Activated CD8-positive, alpha-beta memory T cell treated with anti-CD3 and anti-CD28 coated beads, Interleukin-2, amount 50 U/mL, for 48 hours (primary cell): ENCODE results near the gene SGK1.
"Not testable (repeated sequence)": the region's sequence is repeated elsewhere in the genome, so short reads cannot be mapped to it uniquely, and the experiment has no call there.

Source experiments
- DNase-seq: peaks from one replicate; pipeline ENCODE4 v3.0.0-alpha.2; 2020

Gene SGK1

DNA sequence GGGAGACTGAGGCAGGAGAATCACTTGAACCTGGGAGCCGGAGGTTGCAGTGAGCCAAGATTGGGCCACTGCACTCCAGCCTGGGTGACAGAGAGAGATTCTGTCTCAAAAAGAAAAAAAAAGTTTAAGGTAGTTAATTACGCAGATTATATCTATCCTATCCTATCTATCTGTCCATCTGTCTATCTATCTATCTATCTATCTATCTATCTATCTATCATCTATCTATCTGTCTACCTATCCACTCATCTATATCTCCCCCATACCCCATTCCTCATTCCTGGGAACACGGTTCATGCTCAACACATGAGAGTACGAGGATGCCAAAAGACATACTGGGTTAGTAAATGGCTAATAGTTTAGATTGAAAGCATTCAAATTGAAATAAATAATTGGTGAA is 8.3 kb upstream of the SGK1 start:
- not testable (repeated sequence) for DNase-seq

DNA sequence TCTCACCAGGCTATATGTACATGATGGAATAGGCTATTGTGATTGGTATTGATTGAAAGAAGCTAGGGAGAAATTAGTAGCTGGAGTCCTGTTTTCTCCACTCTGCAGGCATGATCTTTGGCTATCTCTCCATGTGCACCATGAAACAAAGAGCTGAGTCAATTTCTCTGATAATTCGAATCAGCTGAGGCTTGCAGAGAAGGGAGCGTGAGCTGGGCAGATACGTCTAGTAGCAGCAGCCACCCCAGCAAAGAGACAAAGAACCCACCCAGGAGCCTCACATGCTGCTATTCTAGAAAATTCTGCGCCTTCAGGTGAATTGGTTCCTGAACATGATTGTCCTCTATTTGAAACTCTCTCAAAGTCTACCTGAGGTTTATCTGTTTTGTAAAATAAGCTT is 6.9 kb upstream of the SGK1 start:
- no peak for DNase-seq

DNA sequence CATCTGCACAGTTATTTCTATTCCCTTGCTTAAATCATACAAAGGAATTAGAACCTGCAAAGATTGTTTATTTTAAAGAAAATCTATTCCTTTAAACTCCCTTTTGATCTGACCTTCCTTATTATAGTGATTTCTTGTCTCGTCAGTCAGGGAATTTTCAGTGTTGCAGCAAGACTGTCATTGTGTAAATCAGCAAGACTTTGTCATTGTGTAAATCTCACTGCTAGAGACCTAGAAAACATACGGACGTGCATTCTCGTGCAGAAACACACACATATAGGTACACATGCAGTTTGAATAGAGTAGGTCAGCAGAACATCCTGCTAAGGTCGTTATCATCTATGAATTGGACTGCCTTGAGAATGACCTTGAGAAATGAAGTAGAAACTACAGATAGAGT is 6.2 kb upstream of the SGK1 start:
- no peak for DNase-seq

DNA sequence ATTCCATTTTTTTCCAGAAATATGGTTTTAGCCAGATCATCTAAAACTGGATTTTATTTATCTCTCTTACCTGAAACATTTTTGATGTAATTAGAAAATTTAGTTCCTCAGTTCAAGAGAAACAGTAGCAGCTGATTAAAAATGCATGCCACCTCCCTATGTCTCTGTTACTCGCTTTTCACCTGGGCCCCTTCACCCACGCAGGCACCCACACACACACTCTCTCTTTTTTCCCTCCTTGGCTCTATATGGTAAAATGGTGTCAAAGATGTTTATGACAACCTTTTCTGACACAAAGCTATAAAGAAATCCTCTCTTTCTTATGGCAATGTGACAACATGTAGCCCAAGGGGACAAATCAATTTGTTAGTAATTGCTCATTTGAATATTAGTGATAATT is 5.8 kb upstream of the SGK1 start:
- no peak for DNase-seq

DNA sequence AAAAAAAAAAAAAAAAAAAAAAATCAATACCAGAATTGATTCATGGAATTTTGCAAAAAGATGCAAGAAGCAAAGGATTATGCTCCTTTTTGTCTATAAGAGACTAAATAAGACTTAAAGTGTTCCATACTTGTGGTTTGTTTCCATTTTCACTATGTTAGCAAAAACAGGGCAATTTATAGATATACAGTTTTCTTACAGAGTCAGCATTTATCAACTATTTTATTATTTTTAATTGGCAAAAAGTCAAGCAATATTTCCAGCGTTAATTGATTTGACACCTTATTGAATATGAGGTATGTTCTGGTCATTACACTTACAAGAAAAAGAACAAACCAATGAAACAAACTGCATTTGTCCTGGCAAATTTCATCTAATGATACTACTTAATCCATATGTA is 5.4 kb upstream of the SGK1 start:
- DNase-seq: no peak

DNA sequence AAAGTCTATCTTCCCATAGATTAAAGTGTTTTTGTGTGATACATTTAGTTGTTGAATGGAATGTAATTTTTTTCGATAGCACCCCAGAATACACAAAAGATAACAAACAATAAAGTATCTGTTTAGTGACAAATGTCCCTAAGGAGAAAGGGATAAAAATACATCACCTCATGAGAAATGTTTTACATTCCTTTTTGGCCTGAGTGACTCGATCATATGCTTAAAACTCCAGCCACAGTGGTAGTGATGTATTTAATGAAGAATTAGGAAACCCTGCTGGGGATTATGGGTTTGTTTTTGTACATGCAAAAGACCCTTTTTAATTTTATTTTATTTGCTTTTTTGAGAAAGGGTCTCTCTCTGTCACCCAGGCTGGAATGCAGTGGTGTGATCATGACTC is 4.3 kb upstream of the SGK1 start:
- DNase-seq: no peak

DNA sequence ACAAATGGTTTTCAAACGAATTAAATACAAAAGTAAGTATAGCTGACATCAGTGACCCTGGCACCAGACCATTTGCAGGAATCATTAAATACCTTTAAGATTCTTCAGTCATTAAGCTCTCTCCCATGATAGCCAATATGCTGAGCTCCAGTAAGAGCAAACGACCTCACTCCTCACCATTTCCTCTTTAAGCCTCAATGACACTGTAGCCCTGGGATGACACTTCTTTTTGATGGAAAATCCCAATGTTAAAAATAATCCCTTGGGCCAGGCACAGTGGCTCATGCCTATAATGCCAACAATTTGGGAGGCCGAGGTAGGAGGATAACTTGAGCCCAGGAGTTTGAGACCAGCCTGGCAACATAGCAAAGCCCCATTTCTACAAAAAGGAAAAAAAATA is 3.3 kb upstream of the SGK1 start:
- no peak for DNase-seq

DNA sequence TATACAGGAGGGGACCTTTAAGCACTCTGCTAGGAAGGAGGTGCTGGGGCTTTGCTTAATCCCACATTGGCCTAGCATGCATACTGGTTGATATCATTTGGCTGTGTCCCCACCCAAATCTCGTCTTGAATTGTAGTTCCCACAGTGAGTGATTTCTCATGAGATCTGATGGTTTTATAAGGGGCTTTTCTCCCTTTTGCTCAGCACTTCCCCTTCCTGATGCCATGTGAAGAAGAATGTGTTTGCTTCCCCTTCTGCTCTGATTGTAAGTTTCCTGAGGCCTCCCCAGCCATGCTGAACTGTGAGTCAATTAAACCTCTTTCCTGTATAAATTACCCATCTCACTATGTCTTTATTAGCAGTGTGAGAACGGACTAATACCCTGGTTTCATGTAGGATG is 1.8 kb upstream of the SGK1 start:
- not testable (repeated sequence) for DNase-seq

DNA sequence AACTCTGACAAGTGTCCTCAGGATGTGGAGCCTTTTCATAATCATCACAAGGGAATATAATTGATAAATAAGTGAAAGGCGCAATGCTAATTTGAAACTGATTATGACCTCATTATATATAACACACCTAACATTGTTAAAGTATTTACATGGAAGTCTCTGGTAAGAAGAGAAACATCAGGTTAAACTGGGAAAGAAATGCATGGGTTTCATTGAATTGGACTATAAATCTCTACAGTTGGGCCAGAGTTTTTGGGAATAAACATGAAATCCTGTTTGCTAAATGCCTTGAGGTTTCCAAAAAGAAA is 1.0 kb upstream of the SGK1 start:
- DNase-seq: no peak

DNA sequence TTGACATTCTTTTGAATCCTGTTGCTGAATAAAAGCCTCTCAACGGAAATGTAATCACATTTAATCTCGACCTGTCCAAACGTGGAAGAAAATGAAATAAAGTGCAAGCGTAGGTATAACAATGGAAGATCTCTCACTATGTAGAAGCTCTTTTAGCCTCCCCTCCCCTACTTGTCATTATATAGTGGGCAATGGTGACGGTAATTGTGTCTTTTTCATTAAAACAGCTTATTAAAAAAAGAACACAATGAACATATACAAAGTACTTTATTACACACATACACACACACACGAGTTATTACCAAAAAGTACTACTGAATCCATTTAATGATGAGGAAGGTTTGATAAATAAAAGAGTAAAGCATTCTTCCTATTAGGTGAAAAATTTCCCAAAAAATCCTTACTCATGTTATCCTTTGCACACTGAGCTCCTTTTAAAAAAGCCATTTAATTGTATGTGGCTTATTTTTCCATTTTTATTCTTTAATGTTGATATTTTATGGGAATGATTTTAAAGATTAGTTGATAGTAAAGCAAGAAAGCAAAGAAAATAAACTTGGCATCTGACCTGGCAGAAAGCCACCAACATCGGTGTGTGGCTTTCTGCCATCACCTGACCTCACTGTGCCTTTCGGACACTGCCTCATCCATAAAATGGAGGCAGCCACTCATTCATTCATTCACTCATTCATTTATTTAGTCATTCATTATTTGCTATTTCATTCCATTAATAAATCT is 493 bp upstream of the SGK1 start:
- DNase-seq: no peak

DNA sequence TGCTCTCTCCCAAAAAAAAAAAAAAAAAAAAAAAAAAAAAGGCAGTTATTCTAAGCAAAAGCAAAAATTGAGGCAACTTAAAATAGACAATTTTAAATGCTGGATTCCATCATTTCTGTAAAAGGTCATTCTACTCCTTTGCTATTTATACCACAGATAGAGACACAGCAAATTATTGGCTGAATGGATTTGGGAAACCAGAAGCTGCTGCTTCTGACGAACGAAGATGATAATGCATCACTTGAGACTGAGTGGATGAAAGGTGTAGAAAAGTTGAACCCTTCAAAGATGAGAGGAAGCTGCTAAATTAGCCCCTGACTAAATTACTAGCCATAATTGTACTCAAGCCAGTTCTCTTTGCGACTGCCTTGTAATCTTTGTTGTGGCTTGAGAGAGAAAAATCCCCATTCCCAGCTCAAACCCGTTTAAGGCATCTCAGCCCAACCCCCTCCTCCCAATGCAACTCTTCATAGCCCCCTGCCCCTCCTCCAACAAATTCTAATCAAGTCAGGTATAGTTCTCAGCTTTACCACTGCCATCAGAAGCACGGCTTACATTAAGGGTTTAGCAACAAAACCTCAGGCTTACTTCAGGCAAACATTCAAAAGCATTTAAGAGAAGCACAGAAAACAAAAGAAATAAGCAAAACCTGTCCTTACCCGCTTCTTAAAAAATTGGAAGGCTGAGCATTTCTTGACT is 1.0 kb downstream of the SGK1 start:
- DNase-seq: no peak

DNA sequence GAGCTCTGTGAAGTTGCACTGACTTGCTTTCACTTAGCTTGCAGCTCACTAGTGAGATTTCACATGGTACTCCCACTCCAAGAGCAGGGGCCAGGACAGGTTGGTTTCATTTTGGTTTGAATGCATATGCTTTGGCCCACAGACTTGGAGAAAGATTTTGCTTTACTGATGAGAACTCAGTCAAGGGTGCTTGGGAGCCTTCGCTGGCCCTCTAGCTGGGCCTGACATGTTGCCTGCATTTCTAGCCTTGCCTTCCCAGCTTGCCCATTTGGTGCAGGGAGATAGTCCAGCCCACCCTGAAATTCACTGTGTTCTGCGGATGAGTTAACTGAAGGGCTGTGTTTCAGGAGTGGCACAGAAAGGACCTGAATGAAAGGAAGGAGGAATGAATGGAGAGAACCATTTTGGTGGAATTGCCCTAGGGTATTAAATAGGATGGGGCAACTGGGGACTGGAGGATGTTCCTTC is 1.9 kb downstream of the SGK1 start:
- DNase-seq: no peak

DNA sequence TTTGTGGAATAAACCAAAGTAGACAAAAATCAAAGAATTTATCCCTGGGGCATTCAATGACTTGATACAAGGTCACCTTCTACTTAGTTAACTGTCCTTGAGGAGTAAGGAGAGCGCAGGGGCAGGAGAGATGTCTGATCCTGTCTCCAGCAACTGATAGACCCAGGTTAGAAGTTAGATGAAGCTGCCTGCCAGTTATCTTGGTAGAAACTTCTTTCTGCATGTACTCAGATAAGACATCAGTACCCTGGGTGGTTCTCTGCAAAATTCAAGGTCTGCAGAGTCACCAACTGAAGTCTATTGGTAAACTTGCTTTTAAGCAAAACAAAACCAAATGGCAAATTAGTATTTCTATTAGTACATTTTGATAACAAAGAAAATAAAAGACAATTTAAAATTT is 2.7 kb downstream of the SGK1 start:
- no peak for DNase-seq

DNA sequence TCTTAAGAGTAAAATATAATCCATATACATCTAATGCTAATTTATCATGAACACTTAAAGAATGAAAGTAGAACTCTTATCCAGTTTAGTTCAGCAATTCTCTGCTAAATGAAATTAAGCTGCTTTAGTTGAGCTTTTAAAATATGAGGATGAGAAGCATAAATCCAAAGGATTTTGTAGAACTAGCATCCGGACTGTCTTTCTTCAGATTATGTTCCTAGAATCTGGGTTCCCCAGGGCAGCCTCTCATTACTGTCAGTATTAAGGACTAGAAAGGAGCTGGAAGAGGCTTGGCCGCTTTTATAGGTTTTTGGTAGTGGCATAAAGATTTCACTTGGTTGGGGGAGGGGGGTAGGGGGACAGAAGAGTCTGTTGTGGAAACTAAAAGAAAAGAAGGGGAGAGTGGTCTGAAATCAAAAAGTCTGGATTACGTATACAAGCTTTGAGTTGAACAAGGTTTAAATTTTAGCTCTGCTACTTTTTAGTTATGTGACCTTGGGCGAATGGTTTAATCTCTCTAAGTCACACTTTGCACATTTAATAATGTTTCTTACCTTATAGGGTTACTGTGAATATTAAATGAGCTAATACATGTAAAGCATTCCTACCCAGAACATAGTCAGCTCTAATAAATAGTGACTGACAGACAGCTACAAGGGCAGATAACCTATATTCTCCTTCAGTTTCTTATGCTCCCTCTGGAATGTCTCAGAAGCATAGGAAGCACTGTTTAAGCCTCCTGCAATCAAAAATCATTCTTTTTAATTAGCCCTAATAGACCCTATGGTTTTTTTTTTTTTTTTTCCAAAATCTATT is 3.7 kb downstream of the SGK1 start:
- no peak for DNase-seq

DNA sequence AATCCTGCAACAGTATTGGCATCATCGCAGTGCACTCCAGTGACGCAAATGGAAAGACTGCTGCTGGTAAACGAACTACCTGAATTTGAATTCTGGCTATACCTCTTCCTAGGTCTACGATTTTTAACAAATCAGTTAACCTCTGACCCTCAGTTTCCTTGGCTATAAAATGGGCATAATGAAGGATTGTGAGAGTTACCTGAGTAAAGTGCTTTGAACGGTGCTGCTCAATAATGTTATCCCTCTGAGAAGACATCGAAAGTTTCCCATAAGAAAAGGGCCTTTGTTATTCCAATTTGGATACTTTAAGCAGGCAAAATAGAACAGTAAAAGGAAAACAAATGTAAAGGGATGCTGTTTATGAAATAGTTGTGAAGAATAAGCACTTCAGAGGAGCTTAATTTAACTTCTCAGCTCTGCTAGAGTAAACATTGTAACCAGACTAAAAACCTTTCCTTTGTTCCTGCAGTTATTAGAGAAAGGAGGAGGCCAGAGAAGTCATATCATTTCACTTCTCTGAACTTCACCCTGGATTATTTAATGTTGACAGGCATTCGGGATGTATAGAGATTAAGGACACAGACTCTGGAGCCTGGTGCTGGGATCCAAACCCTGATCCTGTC is 5.8 kb downstream of the SGK1 start:
- no peak for DNase-seq

DNA sequence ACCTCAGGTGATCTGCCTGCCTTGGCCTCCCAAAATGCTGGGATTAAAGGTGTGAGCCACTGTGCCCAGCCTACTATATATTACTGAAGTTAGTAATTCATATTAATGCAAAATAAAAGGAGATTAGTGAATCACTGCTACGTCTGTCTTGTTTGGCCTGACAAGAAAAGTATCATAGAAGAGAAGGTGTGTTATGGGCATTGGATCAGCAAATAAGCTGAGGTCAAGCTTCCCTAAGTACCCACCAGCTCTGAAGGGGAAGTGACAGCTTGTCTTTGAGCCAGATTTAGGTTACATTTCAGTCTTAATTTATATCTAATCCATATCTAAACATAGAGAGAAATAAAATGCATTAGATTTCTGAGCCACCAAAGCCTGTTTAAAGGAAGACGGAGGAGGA is 7.1 kb downstream of the SGK1 start:
- no peak for DNase-seq

DNA sequence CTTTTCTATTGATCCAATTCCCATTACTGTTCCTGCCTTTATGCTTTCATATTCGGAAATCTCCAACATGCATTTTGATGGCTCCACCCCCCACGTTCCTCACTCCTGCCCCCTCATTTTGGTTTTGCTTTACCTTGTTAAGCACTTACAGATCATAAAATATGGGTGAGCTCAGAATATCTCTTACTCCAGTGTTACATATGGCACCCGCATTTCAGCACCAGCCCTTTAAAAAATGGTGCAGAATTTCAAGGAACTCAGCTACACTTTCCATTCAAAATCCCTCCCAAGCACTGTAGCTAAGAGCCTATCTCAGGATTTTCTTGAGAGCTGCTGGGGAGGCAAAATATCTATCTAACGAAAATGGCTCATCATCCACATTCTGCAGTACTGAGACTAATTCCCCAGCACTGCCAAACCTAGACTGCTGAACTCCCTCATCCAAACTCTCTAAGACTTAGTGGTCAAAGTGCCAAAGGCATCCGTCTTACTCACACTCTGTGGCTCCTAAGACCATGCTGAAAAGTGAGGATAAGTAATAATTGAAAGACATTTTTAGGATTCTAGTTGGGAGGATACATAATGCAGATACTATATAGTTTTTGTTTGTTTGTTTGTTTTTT is 7.8 kb downstream of the SGK1 start:
- DNase-seq: no peak

DNA sequence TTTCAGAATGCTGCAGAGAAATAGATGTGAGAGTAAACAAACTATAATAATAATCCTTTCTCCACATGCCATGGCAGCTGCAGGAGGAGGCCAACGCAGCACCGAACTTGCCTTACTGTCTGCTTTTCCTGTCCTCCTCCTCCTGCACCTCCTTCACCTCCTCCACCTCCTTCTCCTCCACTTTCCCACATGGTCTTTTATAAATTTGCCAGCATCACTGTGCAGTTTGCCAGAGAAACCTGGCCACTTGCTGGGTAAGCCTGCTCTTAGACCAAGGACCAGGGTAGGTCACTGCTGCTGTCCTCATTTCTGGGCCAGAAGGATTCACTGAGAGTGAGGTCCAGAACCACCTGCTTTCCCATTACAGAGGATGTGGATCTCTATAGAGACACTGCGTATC is 8.7 kb downstream of the SGK1 start:
- DNase-seq: no peak

DNA sequence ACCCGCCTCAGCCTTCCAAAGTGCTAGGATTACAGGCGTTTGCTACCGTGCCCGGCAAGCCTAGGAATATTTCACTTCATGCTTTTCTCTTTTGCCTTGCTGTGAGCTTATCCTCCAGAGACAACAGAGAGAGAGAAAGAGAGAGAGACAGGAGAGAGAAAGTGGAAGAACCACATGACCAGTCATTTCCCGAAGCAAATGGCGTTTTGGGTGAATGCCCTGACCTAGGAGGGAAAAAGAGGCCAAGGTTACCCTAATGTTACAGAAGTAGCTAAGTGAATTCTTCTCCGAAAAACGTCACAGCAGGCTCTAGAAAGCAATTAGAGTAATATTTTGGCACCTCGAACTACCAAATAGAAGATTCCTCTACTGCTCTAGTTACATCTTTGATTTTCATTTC is 9.1 kb downstream of the SGK1 start:
- no peak for DNase-seq

DNA sequence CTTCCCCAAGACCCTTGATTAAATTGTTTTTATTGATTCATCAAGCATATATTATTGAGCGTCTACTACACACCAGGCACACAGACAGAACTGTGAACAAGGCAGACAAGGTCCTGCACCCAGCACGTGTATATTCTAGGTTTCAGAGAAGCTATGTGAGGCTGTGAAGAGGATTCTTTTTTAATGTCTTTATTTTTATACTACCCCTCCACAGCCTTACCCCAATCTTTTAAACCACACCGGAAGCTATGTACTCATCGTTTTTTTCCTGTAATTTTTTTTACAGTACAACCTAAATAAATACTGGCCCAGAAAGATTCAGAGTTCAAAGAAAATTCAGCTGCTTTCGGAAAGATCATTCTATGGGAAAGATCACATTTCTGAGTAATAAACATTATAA is 10.0 kb downstream of the SGK1 start:
- DNase-seq: no peak

DNA sequence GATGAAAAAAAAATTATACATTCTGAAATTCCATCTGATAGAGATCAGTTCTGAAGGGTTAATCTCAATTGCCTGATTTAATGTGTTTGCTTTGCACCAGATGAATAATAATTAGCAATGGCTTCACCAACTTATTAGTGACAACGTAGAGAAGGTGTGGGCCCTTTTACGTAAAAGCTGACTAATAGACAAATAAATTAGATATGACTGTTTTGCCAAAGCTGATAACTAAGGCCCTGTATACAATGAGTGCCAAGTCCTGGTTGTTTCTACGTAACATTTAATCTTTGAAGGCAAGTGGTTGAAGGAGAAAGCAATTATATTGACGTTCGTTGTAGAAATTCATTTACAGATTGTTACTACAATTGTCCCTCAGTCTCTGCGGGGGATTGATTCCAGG is 10.8 kb downstream of the SGK1 start:
- no peak for DNase-seq

DNA sequence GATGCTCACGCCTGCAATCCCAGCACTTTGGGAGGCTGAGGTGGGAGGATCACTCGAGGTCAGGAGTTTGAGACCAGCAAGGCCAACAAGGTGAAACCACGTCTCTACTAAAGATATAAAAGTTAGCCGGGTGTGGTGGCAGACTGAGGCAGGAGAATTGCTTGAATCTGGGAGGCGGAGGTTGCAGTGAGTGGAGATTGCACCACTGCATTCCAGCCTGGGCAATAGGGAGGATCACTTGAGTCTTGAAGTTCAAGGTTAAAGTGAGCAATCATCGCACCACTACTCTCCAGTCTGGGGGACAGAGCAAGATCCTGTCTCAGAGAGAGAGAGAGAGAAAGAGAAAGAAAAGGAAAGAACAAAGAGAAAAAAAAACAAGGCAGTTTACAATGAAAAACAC is 13.5 kb downstream of the SGK1 start:
- DNase-seq: not testable (repeated sequence)

DNA sequence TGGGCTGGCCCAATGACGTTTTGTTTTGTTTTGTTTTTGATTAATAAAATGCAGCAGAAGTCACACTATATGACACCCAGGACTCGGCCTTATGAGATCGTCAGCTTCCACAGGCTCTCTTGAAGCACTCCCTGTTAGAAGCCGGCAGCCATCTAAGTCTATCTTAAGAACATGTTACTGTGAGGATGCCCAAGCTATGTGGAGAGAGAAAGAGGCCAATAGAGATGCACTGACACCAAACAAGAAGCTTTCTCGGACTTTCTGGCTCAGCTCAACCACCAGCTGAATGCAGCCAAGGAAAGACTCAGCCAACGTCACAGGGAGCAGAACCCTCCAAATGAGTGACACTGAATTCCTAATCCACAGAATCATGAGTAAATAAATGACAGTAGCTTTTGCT is 14.0 kb downstream of the SGK1 start:
- no peak for DNase-seq
